Fibroblast of pulmonary artery (primary cell): Measurements from ENCODE around the gene AFF1.

Experiments
- DNase-seq: peaks from one replicate; pipeline ENCODE4 v3.0.0-alpha.2; 2010; ENCODE audit warnings: low read depth
- H3K4me3 ChIP-seq: replicated peaks from 2 replicates; pipeline ENCODE4 v1.5.1; 2011; ENCODE audit warnings: low read depth, mild to moderate bottlenecking, control low read depth, low read length, moderate library complexity
- CTCF ChIP-seq: IDR thresholded peaks from 2 replicates; pipeline ENCODE4 v1.5.1; 2011; ENCODE audit warnings: mild to moderate bottlenecking, control low read depth, low read length, inconsistent platforms; ENCODE audit errors: missing control alignments

The AFF1 gene

GRCh38 chr4:86894455-86894854 is 40.4 kb upstream of the AFF1 start:
- TF ChIP-seq CTCF = no peak
- peak; percentile 53 for DNase-seq

GRCh38 chr4:86895692-86896488 is 38.9 kb upstream of the AFF1 start:
- H3K4me3 ChIP-seq = no peak overlapping the region
- peak; percentile 76 for TF ChIP-seq CTCF
- DNase-seq = peak; percentile 84

More at GRCh38 chr4:86894455-86894854, 40.4 kb upstream of the AFF1 start:
- no peak overlapping the region for H3K4me3 ChIP-seq

DNA sequence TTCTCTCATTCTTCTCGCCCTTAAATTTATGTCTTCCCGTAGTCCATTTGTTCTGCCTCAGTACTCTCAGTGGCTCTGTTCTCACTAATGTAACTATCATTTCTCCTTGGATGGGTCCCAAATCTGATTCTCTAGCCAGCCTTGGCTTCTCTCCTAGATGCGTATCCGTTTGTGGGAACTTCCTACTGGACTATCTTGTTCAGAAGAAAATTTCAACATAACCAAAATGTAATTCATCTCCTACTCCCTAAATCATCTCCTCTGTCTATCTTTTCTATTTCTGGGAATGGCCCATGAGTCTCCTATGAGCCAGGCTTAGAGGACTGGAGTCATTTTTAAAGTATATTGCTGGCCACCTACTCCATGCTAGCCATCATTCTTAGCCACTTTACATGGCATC is 38.2 kb upstream of the AFF1 start:
- H3K4me3 ChIP-seq = no peak overlapping the region
- DNase-seq = no peak
- no peak for TF ChIP-seq CTCF

DNA sequence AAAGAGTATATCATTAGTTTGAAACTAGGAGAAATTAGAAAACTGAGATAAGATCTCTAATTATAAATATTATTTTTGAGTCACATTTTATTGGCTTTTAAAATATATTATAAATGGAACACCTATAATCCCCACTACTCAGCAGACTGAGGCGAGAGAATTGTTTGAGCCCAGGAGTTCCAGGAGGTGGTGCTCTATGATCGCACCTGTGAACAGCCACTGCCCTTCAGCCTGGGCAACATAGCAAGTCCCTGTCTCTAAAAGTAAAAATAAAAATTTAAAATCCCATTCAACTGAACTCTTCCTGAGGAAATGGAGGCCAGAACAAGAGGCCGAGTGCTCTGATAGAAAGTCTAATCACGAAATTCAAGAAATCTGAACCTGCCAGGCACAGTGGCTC is 36.2 kb upstream of the AFF1 start:
- no peak overlapping the region for H3K4me3 ChIP-seq
- peak; percentile 23 for TF ChIP-seq CTCF
- peak; percentile 39 for DNase-seq

DNA sequence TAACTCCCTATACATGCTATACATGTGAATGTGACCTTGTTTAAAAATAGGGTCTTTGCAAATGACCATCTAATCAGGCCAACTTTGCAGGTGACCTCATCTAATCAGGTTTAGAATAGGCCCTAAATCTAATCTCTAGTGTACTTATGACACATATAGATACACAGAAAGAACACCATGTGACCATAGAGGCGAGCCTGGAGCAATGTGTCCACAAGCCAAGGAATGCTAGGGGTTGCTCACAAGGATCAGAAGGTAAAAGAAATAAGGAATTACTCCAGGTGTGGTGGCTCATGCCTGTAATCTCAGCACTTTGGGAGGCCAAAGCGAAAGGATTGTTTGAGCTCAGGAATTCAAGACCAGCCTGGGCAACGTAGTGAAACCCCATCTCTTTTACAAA is 32.9 kb upstream of the AFF1 start:
- no peak for TF ChIP-seq CTCF
- H3K4me3 ChIP-seq = no peak overlapping the region
- DNase-seq = no peak

DNA sequence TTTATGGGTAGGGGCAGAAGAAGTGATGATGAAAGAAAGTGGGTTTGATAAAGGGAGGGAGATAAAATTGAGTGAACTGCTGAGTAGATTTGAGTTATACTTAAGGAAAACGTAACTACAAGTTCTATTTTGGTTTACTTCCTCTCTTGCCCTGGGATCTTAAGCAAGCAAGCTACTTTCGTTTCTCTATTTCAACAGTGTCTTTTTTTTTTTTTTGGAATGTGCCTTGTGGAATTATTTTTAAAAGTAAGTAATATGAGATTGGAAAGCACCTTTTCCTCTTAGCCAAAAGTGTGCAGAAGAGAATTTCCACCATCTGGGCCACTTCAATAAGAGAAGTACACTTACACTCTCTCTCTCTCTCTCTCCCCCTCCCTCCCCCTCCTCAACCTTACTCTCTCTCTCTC is 26.6 kb upstream of the AFF1 start:
- H3K4me3 ChIP-seq = no peak overlapping the region
- TF ChIP-seq CTCF = no peak
- peak; percentile 63 for DNase-seq
